Suppressor macrophage treated with lipopolysaccharide for 4 hours (primary cell): ENCODE measurements around the gene CNOT6L.

Experiments
- DNase-seq: peaks from one replicate; pipeline ENCODE4 v3.0.0-alpha.2; 2020

CNOT6L gene

DNA sequence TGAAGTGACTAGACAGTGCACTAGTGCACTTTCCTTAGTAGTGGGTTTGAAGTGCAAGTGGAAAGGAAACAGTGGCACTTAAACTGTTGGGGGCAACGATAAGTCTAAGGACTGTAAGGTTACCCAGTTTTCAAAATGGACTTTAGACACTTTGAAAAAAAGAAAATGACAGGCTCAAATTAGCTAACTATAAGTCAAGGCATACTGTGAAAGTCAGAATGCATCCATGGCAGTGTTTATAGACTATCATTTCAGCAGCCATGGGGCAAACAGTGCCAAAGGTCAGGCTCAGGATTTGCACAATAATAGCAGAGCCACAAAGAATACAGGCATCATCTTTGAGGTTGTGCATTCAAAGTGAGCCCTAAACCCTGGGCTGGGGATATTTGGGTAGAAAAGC is 109.1 kb downstream of the CNOT6L start:
- DNase-seq, result no peak

DNA sequence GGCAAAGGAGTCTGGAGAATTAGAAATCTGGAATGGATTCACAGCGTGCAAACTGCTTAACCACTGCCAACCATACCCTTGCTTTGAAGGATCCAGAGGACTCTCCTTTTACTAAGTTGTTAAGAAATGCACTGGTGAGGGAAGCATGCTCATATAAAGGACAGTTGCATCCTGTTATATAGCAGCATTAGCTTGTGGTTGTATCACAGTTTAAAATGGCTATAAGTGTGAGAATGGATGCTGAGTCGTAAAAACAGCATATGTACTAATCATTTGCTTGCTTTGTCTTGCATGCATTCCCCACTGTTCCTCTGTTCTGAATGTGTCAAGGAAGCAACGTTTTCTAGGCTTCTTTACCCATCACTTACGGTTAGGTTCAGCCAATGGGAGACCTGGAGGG is 112.5 kb downstream of the CNOT6L start:
- no peak for DNase-seq

- no peak for DNase-seq
These were observed 115.5 kb downstream of the CNOT6L start for GRCh38 chr4:77703666-77704065.

- no peak for DNase-seq
These were observed 118.0 kb downstream of the CNOT6L start for GRCh38 chr4:77701121-77701520.

GRCh38 chr4:77699731-77700210 is 119.4 kb downstream of the CNOT6L start:
- DNase-seq, result no peak

DNA sequence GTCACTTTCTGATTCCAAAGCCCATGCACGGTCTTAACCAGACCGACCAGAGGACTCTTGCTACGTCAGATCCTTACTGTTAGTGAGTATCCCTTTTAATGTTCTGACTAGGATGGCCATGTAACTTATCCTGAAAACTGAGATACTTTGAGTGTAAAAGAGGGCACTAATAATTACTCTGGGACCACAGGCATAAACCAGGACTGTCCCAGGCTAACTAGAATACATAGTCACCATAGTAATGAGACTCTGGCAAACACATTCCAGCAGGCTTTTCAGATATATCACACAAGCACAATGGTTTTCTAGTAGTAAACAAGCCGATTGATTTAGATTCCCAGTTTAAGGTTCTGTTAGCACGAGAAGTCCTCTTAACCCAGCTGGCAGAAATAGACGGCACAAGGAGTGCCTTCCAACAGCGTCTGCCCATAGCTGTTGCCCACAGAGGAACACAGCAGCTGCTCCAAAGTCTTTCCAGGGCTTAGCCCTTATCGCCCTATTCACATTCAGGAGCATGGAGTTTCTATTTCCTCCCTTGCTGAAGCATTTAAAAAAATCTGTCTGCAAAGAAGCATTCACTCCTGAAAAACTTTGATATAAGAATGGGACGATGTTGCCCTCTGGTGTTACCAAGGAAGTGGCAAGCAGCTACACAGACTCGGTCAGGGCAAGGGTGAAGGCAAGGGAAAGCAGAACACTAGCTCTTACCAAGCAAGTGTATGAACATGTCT is 121.1 kb downstream of the CNOT6L start:
- DNase-seq, result peak; percentile 4

GRCh38 chr4:77695774-77696173 is 123.4 kb downstream of the CNOT6L start:
- DNase-seq, result no peak

DNA sequence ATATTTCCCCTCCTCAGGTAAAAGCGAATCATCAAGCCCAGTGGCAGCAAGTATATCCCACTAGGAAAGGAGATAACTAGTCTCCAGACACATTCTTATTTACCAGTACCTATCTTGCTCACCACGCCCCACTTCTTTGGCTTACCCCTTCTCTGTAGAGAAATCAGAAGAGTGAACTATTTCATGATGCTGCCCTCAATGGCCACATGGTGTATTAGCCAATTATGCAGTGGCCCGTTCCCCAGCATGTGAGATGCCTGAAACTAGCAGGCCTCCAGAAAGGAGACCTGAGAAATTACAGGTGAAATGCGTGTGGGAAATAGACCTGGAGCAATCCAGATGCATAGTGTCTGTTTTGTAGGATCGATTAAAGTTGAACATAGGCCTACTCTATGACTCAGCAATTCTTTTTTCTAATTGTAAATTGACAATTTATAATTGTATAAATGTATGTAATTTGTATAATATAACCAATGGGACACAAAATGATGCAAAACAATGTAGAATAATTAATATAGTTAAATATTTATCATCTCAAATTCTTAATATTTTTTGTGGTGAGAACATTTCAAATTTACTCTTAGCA is 126.2 kb downstream of the CNOT6L start:
- DNase-seq, result no peak

DNA sequence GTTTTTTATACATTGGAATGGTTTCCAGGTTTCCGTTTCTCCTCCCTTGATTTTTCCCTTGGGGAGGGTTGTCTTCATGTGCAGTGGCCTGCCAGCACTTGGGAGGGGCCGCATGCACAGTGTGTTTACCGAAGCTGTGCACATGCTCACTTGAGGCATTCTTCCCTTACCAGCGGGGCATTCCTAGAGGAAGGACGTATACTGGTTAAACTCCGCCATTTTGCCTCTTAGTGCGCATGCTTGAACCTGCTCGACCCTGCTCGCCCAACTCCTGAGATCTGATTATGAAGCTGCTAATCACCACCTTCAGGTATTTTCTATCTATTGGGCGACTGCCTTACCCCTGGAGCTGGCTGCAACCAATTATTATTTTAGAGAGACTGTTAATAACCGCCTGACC is 137.4 kb downstream of the CNOT6L start:
- no peak for DNase-seq

- no peak for DNase-seq
These were observed 142.3 kb downstream of the CNOT6L start for GRCh38 chr4:77676842-77677241.

DNA sequence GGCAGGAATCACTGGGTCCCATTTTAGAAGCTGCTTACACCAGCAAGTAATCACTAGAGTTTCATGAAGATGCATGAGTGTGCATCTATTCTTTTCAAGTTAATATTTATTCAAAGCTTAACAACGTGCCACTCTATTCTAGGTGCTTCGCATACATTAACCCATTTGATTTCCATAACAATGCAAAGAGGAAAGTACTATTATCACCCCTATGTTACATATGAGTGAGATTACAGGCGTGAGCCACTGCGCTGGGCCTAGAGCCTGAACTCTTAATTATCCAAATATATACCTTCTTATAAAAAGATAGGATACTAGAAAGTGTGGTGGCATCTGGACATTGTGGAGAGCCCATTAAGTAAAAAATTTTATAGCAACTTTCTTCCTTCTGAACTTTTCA is 148.1 kb downstream of the CNOT6L start:
- no peak for DNase-seq

- DNase-seq, result no peak
These were observed 149.1 kb downstream of the CNOT6L start for GRCh38 chr4:77669946-77670590.

DNA sequence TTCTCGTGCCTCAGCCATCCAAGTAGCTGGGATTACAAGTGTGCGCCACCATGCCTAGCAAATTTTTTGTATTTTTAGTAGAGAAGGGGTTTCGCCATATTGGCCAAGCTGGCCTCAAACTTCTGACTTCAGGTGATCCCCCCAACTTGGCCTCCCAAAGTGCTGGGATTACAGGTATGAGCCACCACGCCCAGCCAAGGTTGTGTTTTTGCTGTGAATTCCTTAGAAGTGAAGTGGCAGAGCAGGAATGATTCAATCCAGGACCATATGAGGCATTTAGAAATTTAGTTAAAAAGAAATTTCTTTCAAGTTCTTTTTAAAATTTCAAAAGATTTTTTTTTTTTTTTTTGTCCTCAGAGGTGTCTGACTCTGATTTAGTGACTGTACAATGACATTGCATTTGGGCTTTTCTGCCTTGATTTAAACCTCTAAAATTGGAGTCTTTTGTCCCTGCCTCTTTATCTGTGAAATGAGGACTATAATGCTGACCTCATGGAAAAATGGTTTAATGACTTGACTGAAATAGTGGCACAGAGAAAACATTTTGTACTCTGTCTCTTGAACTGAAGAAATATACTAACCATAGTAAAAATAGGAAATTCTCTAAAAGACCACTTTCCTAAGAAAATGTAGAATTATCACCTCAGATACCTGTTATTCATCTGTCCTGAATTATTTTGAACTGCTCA is 153.6 kb downstream of the CNOT6L start:
- DNase-seq, result no peak
